ENCODE measurements around the gene GNAL.
"Not testable (repeated sequence)": the region's sequence is repeated elsewhere in the genome, so short reads cannot be mapped to it uniquely, and the experiment has no call there.

Gene GNAL

DNA sequence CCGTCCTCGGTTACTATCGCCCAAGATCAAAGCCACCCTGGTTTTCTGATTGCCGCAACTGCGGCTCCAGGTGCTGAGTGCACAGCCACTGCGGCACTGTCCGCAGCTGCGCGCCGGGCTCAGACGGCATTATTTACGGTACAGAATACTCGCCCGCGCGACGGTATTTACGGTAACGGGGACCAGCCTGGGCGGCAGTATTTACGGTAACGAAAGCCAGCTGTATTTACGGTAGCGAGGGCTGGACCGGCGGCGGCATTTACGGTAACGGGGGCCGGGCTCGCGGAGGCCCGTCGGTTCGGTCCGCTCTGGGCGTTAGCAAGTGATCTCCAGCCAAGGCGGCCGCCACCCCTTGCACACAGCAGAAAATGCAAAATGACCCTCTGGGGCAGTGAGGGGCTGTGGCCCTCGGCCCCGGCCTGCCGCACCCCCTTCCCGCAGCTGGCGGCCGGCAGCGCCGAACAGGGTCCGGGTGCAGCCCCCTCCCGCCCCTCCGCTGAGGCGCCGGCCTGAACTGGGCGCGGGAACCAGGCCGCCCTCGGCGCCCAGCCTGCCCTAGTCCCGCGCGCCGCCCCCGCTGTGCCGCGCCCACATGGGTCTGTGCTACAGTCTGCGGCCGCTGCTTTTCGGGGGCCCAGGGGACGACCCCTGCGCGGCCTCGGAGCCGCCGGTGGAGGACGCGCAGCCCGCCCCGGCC is at the start of gene GNAL:
Gene GNAL (plus strand): TSS at position 293 of the 697 bp plus-strand sequence. CDS start 300 bp downstream, at position 593.
- DNase-seq (ENCODE audit: low read depth): peak; percentile 84

DNA sequence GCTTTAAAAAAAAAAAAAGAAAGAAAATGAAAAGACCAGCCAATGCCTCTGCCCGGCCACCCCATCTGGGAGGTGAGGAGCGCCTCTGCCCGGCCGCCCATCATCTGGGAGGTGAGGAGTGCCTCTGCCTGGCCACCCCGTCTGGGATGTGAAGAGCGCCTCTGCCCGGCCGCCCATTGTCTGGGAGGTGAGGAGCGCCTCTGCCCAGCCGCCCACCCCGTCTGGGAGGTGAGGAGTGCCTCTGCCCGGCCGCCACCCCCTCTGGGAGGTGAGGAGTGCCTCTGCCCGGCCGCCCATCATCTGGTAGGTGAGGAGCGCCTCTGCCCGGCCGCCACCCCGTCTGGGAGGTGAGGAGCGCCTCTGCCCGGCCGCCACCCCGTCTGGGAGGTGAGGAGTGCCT is 41.8 kb upstream of the GNAL start:
- DNase-seq (ENCODE audit: low read depth): not testable (repeated sequence)

DNA sequence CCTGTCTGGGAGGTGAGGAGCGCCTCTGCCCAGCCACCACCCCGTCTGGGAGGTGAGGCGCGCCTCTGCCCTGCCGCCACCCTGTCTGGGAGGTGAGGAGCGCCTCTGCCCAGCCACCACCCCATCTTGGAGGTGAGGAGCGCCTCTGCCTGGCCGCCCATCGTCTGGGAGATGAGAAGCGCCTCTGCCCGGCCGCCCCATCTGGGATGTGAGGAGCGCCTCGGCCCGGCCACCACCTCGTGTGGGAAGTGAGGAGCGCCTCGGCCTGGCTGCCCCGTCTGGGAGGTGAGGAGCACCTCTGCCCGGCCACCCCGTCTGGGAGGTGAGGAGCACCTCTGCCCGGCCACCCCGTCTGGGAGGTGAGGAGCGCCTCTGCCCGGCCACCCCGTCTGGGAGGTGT is 41.3 kb upstream of the GNAL start:
- DNase-seq (ENCODE audit: low read depth): not testable (repeated sequence)

DNA sequence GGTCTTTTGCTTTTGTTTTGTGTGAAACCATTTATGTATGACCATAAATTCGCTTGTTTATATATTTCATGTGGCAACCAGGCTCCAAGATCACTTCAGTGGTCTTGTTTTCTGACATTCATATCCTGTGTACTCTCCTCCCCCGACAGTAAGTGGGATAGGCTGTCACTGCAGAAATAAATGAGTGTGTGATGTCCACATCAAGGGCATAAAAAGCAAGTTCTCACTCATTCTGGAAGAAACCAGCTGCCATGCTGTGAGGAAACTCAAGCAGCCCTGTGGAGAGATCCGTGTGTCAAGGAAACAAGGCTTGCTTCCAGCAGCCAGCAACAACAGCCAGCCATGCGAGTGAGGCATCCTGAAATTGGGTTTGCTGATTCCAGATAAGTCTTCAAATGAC is 39.2 kb upstream of the GNAL start:
- DNase-seq (ENCODE audit: low read depth): no peak

DNA sequence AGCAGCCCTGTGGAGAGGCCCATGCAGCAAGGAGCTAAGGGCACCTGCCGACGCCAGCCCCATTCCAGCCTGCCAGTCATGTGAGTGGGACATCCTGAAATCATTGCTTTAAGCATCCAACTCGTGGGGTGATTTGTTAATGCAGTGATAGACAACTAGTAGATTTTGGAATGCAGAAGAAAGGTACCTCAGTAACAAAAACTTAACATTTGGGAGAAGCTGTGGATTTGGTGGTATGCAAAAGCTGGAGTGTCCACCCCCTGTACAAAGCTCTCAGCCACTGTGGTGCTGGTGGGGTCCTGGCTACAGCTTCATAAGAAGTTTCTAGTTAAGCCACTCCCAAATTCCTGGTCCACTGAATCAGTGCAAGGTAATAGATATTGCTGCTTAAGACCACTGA is 37.2 kb upstream of the GNAL start:
- DNase-seq (ENCODE audit: low read depth): no peak

DNA sequence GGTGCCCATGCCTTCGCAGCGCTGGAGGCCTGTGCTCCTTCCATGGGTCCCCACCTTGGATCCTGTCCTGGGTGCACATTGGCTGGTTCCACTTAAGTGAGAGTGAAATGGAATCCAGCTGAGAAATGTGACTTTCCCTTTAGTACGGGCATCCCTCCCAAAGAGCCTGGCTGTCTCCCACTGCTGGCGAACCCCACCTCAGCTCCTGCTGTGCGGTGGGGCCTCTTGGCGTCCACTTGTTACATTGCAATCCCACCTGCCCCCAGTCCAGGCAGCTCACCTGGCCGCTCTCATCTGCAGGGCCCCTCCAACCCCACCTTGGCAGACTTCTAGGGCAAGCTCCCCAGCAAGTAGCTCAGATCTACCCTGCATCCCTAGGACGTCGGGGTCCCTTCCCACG is 35.5 kb upstream of the GNAL start:
- DNase-seq (ENCODE audit: low read depth): no peak

DNA sequence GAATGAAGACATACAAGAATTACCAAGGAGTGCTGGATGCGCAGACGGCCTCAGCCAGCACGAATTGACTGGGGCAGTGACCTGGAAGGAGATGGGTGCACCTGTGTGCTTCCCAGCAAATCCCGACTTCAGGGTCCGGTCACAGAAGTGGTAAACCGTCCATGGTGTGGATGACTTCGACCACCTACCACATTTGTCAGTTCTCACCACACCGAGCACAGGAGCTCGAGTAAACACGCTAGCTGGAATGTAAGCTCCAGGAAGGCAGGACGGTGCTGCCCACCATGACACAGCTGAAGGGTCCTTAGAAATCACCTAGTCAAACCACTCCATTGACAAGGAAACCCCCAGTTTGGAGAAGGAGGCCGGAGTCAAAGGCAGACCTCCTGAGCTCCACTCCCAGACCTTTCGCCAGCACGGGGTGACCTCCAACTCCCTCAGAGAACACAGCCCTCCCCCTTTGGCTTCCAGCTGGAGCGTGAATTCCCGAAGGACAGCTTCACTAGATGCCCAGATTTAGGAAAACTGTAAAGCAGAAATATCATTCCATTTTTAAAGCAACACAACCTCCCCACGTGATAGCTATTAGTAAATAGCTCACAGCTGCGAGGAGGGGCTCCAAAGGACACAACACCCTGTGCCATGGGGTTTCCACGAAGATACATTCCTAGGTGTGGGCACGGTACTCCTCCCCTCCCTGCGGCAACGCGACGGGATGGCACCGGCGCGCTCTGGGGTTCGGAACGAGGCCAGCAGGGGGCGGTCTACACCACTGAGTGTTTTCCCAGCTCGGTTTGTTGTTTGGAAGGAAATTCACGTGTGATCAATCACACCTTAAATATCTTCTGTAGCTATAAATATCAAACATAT is 34.1 kb upstream of the GNAL start:
- peak; percentile 45 for DNase-seq (ENCODE audit: low read depth)

DNA sequence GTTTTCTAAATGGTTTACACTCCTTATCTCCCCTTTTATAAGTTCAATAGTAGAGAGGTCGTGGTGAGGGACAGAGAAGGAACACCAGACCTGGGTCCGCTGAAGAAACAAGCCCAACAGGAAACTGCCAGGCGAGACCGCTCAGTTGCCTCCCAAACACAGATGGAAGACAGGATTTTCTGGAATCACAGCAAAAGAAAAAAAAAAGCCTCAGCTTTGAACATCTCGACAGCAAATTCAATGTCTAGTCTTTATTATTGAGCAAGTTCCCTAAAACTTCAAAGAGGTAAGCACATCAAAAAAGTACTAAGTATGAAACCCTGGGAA is 33.5 kb upstream of the GNAL start:
- no peak for DNase-seq (ENCODE audit: low read depth)

DNA sequence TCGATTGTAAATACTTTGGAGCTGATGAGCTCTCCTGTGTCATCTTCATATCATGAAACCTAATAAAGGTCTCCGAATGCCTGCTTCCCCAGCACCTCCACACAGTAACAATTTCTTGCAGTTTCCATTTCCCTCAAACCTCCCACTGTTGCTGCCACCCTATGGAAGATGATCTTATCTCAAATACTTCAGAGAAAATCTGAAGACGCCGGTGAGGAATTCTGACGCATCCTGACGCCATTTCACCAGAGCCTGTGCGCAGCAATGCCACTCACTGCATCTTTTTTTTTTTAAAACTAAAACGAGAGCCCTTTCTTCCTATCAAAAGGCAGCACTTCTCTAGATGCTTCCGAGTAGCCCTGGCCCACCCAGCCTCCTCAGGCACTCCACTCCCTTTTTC is 31.9 kb upstream of the GNAL start:
- no peak for DNase-seq (ENCODE audit: low read depth)

DNA sequence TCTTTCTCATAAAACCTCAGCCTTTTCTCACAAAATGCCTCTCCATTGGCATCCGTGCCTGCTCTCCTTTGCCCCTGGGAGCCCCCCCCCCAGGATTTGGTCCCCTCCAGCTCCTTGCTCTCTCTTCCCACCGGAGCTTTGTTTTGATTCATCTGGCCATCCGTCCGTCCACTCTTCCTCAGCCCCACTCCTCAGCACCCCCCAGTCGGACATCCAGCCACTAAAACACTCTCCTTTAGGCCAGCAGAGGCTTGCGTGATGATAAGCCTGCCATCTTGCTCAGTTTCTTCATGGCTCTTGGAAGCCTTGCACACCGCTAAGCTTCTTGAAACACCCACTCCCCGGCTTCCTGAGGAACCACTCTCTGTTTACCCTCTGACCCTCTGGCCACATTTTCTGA is 31.5 kb upstream of the GNAL start:
- no peak for DNase-seq (ENCODE audit: low read depth)

DNA sequence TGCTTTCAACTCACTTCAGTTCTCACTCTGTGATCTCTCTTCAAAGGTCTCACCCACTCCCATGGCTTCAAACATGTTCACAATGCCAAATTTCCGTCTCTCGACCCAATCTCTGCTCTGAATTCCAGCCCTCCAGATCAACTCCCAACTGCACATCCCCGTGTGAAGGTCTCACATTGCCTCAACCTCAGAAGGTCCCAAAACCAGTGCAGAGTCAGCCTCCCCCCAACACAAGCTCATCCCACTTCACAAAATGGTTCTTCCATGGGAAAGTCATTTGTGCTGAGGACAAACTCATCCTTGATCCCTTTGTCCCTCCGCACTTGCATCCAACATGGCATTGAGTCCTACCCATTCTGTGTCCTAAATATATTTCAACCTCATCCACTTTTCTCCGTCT is 31.0 kb upstream of the GNAL start:
- DNase-seq (ENCODE audit: low read depth): no peak

DNA sequence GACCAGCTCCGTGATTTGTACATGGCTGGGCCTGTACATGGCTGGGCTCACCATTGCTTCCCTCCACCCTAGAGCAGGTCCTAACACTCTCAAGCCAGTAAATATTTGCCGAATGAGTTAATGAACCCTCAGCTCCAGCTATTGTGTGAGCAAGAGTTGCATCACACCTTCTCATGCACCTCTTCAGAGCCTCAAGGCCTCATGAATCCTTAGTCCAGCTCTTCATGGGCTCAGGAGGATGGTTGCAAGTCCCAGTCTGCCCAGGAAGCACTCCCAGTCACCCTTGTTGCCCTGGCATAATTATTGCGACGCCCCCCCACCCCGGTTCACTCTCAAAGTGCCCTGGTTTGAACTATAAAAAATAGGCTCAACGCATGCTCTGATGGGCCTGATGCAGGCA is 30.1 kb upstream of the GNAL start:
- no peak for DNase-seq (ENCODE audit: low read depth)

DNA sequence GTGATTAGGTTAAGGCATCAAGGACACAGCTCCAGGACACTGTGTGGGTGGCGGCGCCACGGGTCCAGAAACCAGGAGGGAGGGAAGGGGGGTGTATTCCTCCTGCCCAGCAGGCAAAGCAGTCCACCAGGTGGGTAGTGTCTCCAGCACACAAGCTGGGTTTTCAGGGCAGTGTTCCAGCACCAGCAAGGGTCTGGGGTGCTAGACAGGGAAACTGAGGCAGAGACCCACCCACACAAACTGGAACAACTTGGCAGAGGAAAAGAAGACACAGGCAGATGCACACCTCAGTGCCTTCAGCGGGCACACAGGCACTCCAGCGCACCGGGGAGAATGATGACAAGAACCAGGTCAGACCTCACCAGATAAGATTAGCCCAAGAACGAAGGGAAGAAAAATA is 28.4 kb upstream of the GNAL start:
- no peak for DNase-seq (ENCODE audit: low read depth)

DNA sequence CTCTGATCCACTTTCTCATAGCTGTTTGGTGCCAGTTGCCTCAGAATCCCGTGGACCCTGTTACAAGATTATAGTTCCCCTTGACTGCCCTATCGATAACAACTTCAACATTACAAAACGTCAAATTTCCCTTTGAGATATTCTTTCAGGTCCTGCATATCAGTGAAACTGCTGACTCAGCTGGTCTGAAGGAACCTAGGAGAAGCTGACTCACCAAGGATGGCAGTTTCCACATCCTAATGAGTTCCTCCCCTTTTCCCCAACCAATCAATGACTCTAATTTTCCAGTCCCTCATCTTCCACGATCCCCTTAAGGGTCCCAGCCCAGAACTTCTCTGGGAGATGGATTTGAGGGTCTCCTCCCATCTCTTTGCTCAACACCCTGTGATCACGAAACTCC is 27.6 kb upstream of the GNAL start:
- no peak for DNase-seq (ENCODE audit: low read depth)

DNA sequence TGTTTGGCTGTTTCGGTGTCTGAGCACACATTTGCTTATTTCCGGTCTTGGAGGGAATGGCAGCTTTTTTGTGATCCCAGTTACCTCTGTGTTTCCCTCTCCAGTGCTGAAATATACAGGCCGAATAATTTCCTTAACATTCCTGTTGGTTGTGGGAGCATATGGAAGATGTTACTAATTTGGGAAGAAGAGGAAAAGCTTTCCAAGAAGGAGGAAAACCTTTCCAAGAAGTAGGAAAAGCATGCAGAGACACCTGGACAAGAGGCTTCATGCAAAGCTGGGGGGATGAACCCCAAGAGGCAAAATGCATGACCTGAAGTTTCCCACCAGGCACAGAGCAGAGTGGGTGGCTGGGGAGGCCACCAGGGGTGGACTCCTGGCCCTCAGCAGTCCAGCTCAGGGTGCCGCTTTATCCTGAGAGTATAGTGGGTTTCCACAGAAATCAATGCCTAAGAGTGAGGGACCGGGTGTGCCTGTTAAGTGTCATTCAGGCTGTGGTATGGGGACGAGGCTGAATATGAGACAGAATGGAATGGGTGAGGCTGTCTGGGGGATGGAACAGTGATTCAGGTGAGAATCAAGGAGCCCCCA is 25.5 kb upstream of the GNAL start:
- DNase-seq (ENCODE audit: low read depth): no peak

DNA sequence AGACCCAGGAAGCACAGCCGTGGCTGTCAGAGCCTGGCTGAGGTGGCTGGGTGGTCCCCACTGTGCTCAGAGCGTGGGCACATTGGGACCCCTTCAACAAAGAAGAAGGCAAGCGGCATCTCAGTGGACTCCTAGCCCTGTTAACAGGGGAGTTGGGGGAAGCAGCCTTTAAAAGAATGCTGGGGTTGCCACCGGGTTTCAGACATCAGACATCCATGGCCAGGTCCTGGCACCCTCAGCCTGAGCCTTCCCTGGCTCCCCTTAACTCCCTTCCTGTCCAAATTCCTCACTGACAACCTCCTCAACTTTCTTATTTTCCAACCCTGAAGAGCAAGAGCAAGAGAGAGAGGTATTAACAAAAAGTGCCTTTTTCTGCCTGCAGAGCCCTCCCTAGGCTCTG is 24.8 kb upstream of the GNAL start:
- no peak for DNase-seq (ENCODE audit: low read depth)

DNA sequence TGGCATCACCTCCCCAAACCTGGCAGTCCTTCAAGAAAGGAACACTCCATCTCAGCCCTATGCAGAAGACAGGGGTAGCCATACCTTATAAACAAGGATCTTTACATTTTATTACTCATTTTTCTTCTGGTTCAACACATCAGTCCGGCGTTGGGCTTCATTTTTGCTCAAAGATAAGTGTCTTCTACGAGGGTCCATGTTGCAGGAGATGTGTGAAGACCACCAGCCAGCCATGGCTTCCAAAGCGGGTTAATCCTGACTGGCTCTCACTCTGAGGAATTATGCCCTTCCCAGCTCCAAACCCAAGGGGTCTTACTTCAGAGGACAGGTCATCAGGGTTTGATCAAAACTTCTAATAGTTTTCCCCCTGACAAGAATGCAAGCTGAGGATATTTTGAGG is 23.9 kb upstream of the GNAL start:
- DNase-seq (ENCODE audit: low read depth): no peak

DNA sequence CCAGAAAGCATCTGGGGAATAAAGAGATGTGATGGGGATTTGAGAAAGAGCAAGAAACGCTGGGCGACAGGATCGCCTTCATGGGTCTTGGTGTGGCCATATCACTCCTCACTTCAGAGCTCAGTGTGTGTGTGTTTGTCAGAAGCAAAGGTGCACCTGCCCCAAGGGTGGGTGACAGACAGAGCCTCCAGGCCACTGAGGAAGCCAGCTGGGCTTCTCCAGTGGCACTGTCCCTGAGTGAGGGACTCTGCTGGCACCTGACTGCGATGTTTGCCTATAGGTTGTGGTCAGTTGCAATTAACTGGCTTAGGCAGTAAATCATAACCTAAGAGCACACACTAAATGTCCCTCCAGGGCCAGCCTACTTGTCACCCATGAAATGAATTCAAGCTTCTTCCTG is 23.5 kb upstream of the GNAL start:
- no peak for DNase-seq (ENCODE audit: low read depth)

DNA sequence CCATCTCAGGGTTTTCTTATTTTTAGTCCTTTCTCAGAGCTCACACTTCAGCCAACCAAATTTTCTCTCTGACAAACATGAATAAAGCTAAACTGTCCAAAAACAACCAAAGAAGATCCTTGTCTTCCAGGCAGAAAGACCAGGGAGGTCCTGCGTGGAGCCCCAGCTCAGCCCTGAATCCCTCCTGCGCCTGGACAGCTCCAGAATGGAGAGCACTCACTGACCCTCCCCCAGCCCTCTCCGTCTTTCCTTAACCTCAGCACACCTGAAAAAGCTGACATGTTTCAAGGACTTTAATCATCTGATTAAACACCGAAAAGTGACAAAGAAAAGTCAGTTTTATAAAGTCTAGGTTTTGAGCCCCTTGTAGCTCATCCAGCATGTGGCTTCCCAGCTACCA is 22.9 kb upstream of the GNAL start:
- DNase-seq (ENCODE audit: low read depth): no peak

DNA sequence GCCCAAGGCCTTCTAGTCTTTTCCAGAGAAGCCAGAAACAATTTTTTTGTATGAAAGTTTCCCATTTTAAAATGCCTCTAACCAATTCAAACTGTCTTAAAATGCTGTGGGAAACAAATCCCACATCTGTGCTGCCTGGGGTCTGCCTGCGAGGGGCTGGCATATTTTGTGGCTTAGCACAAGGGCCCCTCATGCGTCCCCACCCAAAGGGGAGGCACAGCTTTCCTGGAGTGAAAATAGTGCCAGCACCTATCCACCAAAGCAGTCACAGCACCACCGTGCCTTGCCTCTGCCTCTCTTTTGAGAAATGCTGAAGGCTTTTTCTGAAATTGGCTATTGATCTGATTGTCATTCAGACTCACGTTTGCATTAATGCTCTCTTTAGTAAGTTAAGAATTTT is 22.2 kb upstream of the GNAL start:
- DNase-seq (ENCODE audit: low read depth): no peak

DNA sequence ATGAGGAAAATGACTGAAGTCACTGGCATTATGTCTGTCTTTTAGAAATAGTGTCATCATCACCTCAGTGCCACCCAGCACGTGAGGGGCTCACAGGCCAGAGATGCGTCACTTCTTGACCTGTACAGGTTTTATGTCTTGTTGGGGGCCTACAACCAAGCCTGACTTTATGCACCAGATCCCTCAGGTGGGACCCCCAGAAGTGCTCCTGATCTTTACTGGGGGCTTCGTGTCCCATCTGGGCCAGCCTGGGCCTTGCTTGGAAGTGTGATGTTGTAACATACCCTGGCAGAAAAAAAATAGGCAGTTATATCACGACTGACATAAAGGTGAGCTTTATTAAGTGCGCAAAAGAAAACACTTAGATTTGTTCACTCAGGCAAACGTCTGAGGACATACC is 21.5 kb upstream of the GNAL start:
- DNase-seq (ENCODE audit: low read depth): no peak

DNA sequence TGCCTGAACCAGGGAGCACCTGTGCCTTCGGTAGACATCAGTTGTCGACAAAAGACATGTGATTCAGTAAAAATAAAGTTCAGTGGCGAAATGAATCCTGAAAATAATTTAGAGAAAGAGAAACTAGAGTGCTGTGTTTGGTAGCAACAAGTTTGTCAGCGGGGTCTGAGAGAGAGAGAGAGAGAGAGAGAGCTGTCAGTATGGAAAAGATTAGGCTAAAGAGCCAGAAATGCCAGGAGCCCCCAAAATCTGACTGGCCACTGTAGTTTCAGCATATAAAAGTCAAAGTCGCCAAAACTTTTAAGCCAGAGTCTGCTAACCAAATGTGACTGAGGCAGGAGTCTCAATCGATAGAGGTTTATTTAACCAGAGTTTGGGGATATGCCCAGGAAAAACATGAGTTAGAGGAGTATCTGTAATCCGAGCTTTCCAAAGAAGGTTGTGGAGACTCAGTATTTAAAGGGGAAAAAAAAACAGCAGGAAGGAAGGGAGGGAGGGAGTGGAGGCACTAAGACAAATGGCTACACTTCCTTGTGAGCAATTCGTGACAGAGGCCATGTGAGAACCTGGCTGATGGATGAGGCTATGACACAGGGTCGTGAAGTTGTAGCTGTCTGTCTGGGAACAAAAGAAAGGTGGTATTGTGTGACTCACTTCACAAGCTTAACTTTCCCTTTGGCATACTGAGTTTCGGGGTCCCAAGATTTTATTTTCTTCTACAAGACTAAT is 20.5 kb upstream of the GNAL start:
- no peak for DNase-seq (ENCODE audit: low read depth)

All from ELR (cell line).